HepG2 (cell line): Measurements from ENCODE around the gene SKA2.

Experiments used
- ARHGAP35 ChIP-seq: sonication (generic); formaldehyde crosslinking; IDR thresholded peaks from 2 replicates; pipeline ENCODE4 v1.9.0; 2022; ENCODE audit warnings: mild to moderate bottlenecking, inconsistent platforms, moderate library complexity, missing genetic modification reagents, borderline replicate concordance
- CC2D1A ChIP-seq: sonication (generic); formaldehyde crosslinking; IDR thresholded peaks from 2 replicates; pipeline ENCODE4 v1.8.1; 2023; ENCODE audit warnings: mild to moderate bottlenecking, missing genetic modification reagents
- CTCF ChIP-seq: sonication (generic); formaldehyde crosslinking; IDR thresholded peaks from 2 replicates; pipeline ENCODE4 v1.5.0; 2020; ENCODE audit warnings: mild to moderate bottlenecking, missing genetic modification reagents, moderate library complexity
- ESRRA ChIP-seq: sonication (generic); formaldehyde crosslinking; IDR thresholded peaks from 2 replicates; pipeline ENCODE4 v1.5.1; 2020; ENCODE audit warnings: mild to moderate bottlenecking, low read depth, missing genetic modification reagents
- POLR2AphosphoS5 ChIP-seq: IDR thresholded peaks from 2 replicates; pipeline ENCODE4 v1.6.1; 2012; ENCODE audit warnings: low read depth, low read length
- SIN3B ChIP-seq: fragments of 150-350 bp; IDR thresholded peaks from 2 replicates; pipeline ENCODE4 v1.6.1; 2014; ENCODE audit warnings: low read length
- SMARCC2 ChIP-seq: fragments of 450-650 bp; IDR thresholded peaks from 2 replicates; pipeline ENCODE4 v1.6.1; 2017; ENCODE audit warnings: antibody characterized with exemption, mild to moderate bottlenecking

- TF ChIP-seq CTCF (CRISPR knock-in tag): no peak
- TF ChIP-seq SIN3B: no peak
- TF ChIP-seq POLR2AphosphoS5: no peak
- no peak for TF ChIP-seq SMARCC2
- no peak for TF ChIP-seq ESRRA (CRISPR knock-in tag)
- no peak for TF ChIP-seq CC2D1A (CRISPR knock-in tag)
- no peak for TF ChIP-seq ARHGAP35 (CRISPR knock-in tag)
These were observed 87.2 kb downstream of the SKA2 start for GRCh38 chr17:59067756-59068155.
